Endothelial cell of umbilical vein (primary cell): ENCODE results near the gene RPA1. TPM values are rescaled to one million over a fixed set of nuclear protein-coding genes. Genes with fewer than 3 reads are reported as not detected.

Experiments
- BruUV-seq: library from RNA; stranded (reverse); fragments of 400-500 nt; replicated peaks from 2 replicates; lab custom pipeline; 2021; lab: Mats Ljungman, UMichigan
- CTCF ChIA-PET: fragments of 300-600, 350-600 bp; sonication (Branson Sonifier 250); formaldehyde crosslinking; loops from one replicate; lab custom pipeline; 2021; ENCODE audit warnings: antibody characterized with exemption, inconsistent platforms; lab: Charles Lee
- POLR2A ChIA-PET: fragments of 300-600, 350-600 bp; sonication (Branson Sonifier 250); formaldehyde crosslinking; loops from one replicate; lab custom pipeline; 2021; ENCODE audit warnings: antibody characterized with exemption, inconsistent platforms; lab: Charles Lee
- DNase-seq: peaks from one replicate; pipeline ENCODE4 v3.0.0-alpha.2; 2011; ENCODE audit warnings: low read depth, low spot score
- FAIRE-seq: peaks from 2 replicates; lab custom pipeline; 2011; peaks lifted over from hg19 to GRCh38; lab: Jason Lieb, UNC
- H2AFZ ChIP-seq: 2 replicates; pipeline ENCODE4 v1.6.0; 2012; ENCODE audit warnings: low read depth, low read length, control low read depth, inconsistent platforms
- H3K27ac ChIP-seq: 2 replicates; pipeline ENCODE4 v1.5.1; 2011; ENCODE audit warnings: low read depth, mild to moderate bottlenecking, control low read depth, low read length, moderate library complexity; ENCODE audit not compliant: insufficient read depth
- H3K27me3 ChIP-seq, 2 experiments: 2 replicates each; pipeline versions ENCODE4 v1.6.0 to v1.6.1; 2011; ENCODE audit warnings: low read length in 2 of 2, mixed read lengths in 1 of 2; ENCODE audit not compliant: control insufficient read depth in 2 of 2, insufficient read depth in 2 of 2
- H3K36me3 ChIP-seq, 2 experiments: 2 replicates in 1 of 2; 3 replicates in 1 of 2; pipeline ENCODE4 v1.5.1; 2011; ENCODE audit warnings: low read length in 2 of 2, mild to moderate bottlenecking in 1 of 2, moderate library complexity in 1 of 2; ENCODE audit not compliant: control insufficient read depth in 2 of 2, insufficient read depth in 2 of 2; ENCODE audit errors: extremely low read depth in 1 of 2
- H3K4me1 ChIP-seq: 3 replicates; pipeline ENCODE4 v1.5.1; 2011; ENCODE audit warnings: mild to moderate bottlenecking, low read length; ENCODE audit not compliant: control insufficient read depth, insufficient read depth; ENCODE audit errors: extremely low read depth
- H3K4me2 ChIP-seq: 2 replicates; pipeline ENCODE4 v1.6.1; 2011; ENCODE audit warnings: low read length, control low read depth, mixed read lengths; ENCODE audit not compliant: insufficient read depth
- H3K4me3 ChIP-seq, 3 experiments: fragments of 200-600 bp in 1 of 3; sonication (generic), shearing (Covaris generic) in 1 of 3; replicated peaks in 1 of 3; 2 replicates each; pipeline ENCODE4 v1.5.1; 2011 to 2016; ENCODE audit warnings: control low read depth in 3 of 3, low read length in 3 of 3, mild to moderate bottlenecking in 2 of 3, inconsistent platforms in 1 of 3, low read depth in 1 of 3, moderate library complexity in 1 of 3; ENCODE audit not compliant: insufficient read depth in 1 of 3
- H3K79me2 ChIP-seq: 2 replicates; pipeline ENCODE4 v1.6.0; 2012; ENCODE audit warnings: low read length, inconsistent platforms; ENCODE audit not compliant: control insufficient read depth, insufficient read depth
- H3K9ac ChIP-seq: replicated peaks from 2 replicates; pipeline ENCODE3; 2011; ENCODE audit warnings: low read length, control low read depth; ENCODE audit not compliant: insufficient read depth; ENCODE audit errors: extremely low read depth
- H3K9me1 ChIP-seq: replicated peaks from 3 replicates; pipeline ENCODE4 v1.6.0; 2011; ENCODE audit warnings: mild to moderate bottlenecking, low read length; ENCODE audit not compliant: control insufficient read depth, insufficient read depth; ENCODE audit errors: extremely low read depth
- H3K9me3 ChIP-seq: replicated peaks from 2 replicates; pipeline ENCODE4 v1.5.1; 2012; ENCODE audit warnings: low read length, inconsistent platforms; ENCODE audit not compliant: control insufficient read depth, insufficient read depth
- H4K20me1 ChIP-seq: replicated peaks from 2 replicates; pipeline ENCODE3; 2011; ENCODE audit warnings: mild to moderate bottlenecking, low read length; ENCODE audit not compliant: control insufficient read depth, insufficient read depth; ENCODE audit errors: extremely low read depth
- EZH2 ChIP-seq: IDR thresholded peaks from 2 replicates; pipeline ENCODE4 v1.6.1; 2012; ENCODE audit warnings: borderline replicate concordance, low read depth, mild to moderate bottlenecking, moderate library complexity, low read length, inconsistent platforms; ENCODE audit not compliant: severe bottlenecking
- FOS ChIP-seq: IDR thresholded peaks from 2 replicates; pipeline ENCODE4 v1.6.1; 2011; ENCODE audit warnings: mild to moderate bottlenecking, low read length, moderate library complexity, borderline replicate concordance; ENCODE audit not compliant: insufficient read depth
- GATA2 ChIP-seq: IDR thresholded peaks from 2 replicates; pipeline ENCODE4 v1.7.0; 2011; ENCODE audit warnings: low read depth, mild to moderate bottlenecking, moderate library complexity, mixed read lengths, low read length; ENCODE audit not compliant: insufficient read length, insufficient read depth
- JUN ChIP-seq: IDR thresholded peaks from 2 replicates; pipeline ENCODE4 v1.6.1; 2011; ENCODE audit warnings: borderline replicate concordance, low read depth; ENCODE audit not compliant: insufficient read length, insufficient read depth
- MYC ChIP-seq: IDR thresholded peaks from one replicate; pipeline ENCODE4 v1.6.1; 2011; ENCODE audit warnings: mild to moderate bottlenecking, low read depth, low read length
- POLR2A ChIP-seq: IDR thresholded peaks from 2 replicates; pipeline ENCODE4 v1.6.1; 2012; ENCODE audit warnings: low read depth, mild to moderate bottlenecking, control low read depth, low read length
- POLR2AphosphoS5 ChIP-seq: IDR thresholded peaks from 2 replicates; pipeline ENCODE4 v1.6.1; 2012; ENCODE audit warnings: low read depth, mild to moderate bottlenecking, control low read depth, low read length, moderate library complexity; ENCODE audit not compliant: insufficient read depth
- dilution Hi-C: fragments of 300-500 bp; cut with MboI; formaldehyde crosslinking; loops from one replicate; pipeline ENCODE4 v1.15.0; 2019; ENCODE audit warnings: low sequenced_read_pairs; ENCODE audit not compliant: extremely low pct_ligation_motif_present
- intact Hi-C: fragments of 100-400 bp; cut with micrococcal nuclease; formaldehyde crosslinking; loops from one replicate; pipeline ENCODE4 v1.10.0; 2022
- polyA plus RNA-seq, 4 experiments: library from polyadenylated mRNA; depleted of rRNA in 3 of 4; stranded (reverse) in 3 of 4; unstranded in 1 of 4; fragments of >200 nt; gene quantifications; 2 replicates each; pipeline versions ENCODE4 v1.2.1 to v1.2.3, GENCODE V29; 2011 to 2012; ENCODE audit warnings: missing spikeins in 1 of 4
- total RNA-seq: library from RNA; stranded (reverse); gene quantifications from 2 replicates; pipeline ENCODE4 v1.2.3, GENCODE V29; 2021
- TF ChIP-seq, protein P1 (sequence below), 2 donors: IDR thresholded peaks; 1 replicate in 1 of 2; 2 replicates in 1 of 2; pipeline ENCODE4 v1.5.1; 2011; ENCODE audit warnings: low read length in 2 of 2, mild to moderate bottlenecking in 2 of 2, moderate library complexity in 2 of 2, control low read depth in 1 of 2, inconsistent platforms in 1 of 2, low read depth in 1 of 2; ENCODE audit not compliant: insufficient read depth in 1 of 2; ENCODE audit errors: extremely low read depth in 1 of 2
- TF ChIP-seq, protein P2 (sequence below): IDR thresholded peaks from 2 replicates; pipeline ENCODE4 v1.6.1; 2011; ENCODE audit not compliant: insufficient read depth, insufficient read length

RPA1 gene
- total and polyA plus RNA-seq, 2 donors (not counting 3 experiments of a cell fraction or from before 2014, with no cell fraction given), result 50.5 to 123 TPM

DNA sequence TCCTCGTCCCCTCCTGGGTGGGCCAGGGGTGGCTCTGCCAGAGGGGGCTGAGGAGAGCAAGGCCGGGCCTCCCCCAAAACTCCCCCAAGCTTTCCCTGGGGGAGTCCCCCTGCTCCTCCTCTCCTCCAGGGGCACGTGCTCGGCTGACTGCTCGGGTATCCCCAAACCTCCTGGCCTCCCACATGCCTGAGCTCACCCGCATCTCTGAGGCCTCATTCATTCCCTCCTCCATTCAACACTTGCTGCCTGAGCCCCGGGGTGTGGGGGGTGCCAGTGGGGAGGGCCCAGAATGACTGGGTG, 112.2 kb downstream of the RPA1 start:
- POLR2A ChIA-PET, result interaction anchor here (0.6 kb wide), 1 partner anchor 112 kb away, joined by 9 read pairs; the partner anchor contains the start of genes RPA1 and SMYD4
- Histone ChIP-seq H3K79me2 (no peaks in the 10 kb centered on the region), H3K4me2 (no peak overlapping the region), H2AFZ (no peak overlapping the region), H3K9me1 (no peaks in the 10 kb centered on the region), H3K4me3 (no peak overlapping the region), H3K36me3 (no peaks in the 10 kb centered on the region), H3K9me3 (no peaks in the 10 kb centered on the region), H4K20me1 (no peaks in the 10 kb centered on the region), H3K9ac (no peak overlapping the region), H3K27ac (no peak overlapping the region), H3K27me3 (no peaks in the 10 kb centered on the region), H3K4me1 (no peaks in the 10 kb centered on the region)
- BruUV-seq, result no TSS peak
- CTCF ChIA-PET, result no interaction called here
- intact Hi-C loops (no loop called here), dilution Hi-C loops (no loop called here)
- TF ChIP-seq MYC (no peak), GATA2 (no peak), POLR2A (no peak), POLR2AphosphoS5 (no peak), JUN (no peak), FOS (no peak), EZH2 (no peak)
- TF ChIP-seq, protein P1, sequence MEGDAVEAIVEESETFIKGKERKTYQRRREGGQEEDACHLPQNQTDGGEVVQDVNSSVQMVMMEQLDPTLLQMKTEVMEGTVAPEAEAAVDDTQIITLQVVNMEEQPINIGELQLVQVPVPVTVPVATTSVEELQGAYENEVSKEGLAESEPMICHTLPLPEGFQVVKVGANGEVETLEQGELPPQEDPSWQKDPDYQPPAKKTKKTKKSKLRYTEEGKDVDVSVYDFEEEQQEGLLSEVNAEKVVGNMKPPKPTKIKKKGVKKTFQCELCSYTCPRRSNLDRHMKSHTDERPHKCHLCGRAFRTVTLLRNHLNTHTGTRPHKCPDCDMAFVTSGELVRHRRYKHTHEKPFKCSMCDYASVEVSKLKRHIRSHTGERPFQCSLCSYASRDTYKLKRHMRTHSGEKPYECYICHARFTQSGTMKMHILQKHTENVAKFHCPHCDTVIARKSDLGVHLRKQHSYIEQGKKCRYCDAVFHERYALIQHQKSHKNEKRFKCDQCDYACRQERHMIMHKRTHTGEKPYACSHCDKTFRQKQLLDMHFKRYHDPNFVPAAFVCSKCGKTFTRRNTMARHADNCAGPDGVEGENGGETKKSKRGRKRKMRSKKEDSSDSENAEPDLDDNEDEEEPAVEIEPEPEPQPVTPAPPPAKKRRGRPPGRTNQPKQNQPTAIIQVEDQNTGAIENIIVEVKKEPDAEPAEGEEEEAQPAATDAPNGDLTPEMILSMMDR (IDR thresholded peaks at IDR 0.05; ENCODE audit: extremely low read depth in 1 of 2, insufficient read depth in 1 of 2, low read depth in 1 of 2, low read length in 2 of 2), result no peak
- TF ChIP-seq, protein P2, sequence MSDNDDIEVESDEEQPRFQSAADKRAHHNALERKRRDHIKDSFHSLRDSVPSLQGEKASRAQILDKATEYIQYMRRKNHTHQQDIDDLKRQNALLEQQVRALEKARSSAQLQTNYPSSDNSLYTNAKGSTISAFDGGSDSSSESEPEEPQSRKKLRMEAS, result no peak
- no peak for FAIRE-seq
- DNase-seq, result no peak
